GM21576 (cell line): Measurements from ENCODE around the gene DLD.

Experiments
- ATAC-seq: cut with Tn5 transposase; IDR thresholded peaks from one replicate; pipeline ENCODE4 v1.9.1; 2021; ENCODE audit warnings: mild to moderate bottlenecking, moderate library complexity; ENCODE audit not compliant: unreplicated experiment

Gene DLD

DNA sequence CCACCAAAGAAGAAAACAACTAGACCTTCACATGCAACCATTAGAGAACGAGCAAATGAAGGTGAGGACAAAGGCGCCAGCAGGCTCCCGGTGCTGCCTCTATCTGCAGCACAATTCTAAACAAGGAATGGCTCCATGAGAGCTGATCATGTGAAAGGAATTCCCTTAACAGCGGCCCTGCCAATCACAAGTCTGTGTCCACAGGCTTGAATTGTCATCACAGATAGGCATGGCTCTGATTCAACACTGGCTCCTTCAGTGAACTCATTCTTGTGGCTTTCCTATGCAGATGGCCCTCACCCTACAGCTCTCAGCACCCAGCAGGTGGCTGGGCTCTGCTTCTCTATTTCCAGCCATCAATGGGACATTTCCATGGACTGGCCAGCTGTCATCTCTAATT lies 75.7 kb downstream of the DLD start:
- no peak for ATAC-seq

DNA sequence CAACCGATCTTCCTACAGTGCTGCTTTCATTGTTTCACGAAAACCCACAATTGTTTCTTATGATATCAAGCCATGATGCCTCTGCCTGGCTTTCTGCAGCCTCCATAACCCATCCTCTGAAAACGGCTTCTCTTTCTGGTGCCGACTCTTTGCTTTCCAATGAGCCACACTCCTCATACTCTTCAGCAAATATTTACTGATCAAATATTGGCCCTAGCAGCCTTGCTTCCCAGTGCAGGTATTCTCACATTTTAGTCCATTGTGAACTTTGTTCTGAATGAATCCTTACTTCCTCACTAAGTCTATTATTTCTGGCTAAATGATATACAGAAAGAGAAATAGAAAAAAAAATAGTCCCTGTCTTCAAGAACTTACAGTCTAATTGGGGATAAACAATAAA lies 76.4 kb downstream of the DLD start:
- ATAC-seq = no peak

DNA sequence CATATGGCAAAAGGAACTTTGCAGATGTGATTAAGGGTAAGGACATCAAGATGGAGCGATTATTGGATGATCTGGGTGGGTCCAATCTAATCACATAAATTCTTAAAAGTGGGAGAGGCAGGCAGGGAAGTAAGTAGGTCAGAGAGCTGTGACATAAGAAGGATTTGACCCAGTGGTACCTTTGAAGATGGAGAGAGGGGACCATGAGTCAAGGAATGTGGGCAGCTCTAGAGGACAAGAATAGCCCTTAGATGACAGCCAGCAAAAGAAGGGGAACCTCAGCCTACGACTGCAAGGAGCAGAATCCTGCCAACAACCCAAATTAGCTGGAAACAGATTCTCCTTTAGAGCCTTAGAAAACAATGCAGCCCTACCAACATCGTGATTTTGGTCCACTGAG lies 77.5 kb downstream of the DLD start:
- no peak for ATAC-seq

DNA sequence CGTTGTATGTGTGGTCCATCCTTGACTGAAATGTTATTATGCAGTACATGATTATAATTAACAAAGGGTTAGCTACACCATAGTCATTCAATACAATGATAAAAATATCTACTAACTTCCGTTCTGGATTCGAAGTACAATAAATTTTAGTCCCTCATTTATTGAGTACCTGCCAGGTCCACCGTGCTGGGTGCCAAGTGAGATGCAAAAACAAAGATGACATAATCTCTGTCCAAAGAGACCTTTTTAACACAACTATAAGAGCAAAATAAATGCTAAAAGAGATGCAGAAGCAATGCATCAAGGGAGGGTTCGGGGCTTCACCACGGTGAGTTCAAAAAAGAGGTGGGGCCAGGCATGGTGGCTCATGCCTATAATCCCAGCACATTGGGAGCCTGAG lies 78.9 kb downstream of the DLD start:
- ATAC-seq = no peak
